ENCODE results near the gene TRPM2.

GRCh38 chr21:44425307-44425894, 72.0 kb downstream of the TRPM2 start:
- no peak for TF ChIP-seq POLR2A (IDR thresholded peaks at IDR 0.05)
- no peak for TF ChIP-seq CTCF (IDR thresholded peaks at IDR 0.05)

Data from Peyer's patch (tissue), 4 donors.